SIG-M5 treated with dmso at 0.1 percent for 504 hours (cell line): ENCODE results near the gene CGN.
"Not testable (repeated sequence)": the region's sequence is repeated elsewhere in the genome, so short reads cannot be mapped to it uniquely, and the experiment has no call there.

Experiments
- DNase-seq: peaks from one replicate; lab custom pipeline; 2025; ENCODE audit not compliant: unreplicated experiment; lab: John Stamatoyannopoulos, UW

The CGN gene

DNA sequence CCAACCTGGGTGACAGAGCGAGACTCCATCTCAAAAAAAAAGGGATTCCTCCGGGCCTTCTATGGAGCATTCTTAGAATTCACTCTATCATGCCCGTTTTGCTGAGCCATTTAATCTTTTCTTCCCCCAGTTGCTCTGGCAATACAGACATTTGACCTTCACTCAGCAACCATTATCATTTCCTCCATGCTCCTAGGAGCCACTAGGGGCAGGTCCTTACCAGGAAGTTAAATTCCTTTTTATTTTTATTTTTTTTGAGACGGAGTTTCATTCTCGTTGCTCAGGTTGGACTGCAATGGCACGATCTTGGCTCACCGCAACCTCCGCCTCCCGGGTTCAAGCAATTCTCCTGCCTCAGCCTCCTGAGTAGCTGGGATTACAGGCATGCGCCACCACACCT, 9.7 kb upstream of the CGN start:
- peak; percentile 50 for DNase-seq

DNA sequence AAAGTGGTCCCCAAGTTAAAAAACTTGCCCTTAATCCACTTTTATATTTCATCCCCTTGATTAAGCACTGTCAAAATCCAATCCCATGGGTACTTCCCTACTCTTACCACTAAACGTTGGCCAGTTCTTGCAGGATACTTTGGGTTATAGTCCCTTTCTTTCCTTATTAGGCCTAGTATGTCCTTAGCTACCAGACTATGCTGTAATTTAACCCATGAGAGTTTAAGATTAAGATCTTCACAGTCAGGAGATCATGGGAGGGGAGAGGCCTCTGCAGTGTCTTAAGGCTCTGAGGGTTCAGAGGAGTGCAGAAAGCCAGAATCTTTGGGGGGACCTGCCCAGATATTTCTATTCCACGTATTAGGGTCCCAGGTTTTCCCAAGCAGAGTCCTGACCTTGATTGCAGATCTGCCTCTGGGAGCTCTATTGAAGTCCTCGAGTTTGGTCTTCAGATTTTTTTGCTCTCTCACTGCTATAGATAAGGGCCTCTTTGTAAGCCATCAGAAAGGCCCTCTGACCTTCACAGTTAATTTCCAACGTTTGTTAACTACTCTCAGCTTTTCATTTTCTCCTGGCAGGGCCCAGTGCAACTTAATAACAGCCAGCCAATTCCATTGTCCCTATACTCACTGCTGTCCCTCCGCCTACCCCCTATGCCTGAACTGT, 9.0 kb upstream of the CGN start:
- DNase-seq, result no peak

DNA sequence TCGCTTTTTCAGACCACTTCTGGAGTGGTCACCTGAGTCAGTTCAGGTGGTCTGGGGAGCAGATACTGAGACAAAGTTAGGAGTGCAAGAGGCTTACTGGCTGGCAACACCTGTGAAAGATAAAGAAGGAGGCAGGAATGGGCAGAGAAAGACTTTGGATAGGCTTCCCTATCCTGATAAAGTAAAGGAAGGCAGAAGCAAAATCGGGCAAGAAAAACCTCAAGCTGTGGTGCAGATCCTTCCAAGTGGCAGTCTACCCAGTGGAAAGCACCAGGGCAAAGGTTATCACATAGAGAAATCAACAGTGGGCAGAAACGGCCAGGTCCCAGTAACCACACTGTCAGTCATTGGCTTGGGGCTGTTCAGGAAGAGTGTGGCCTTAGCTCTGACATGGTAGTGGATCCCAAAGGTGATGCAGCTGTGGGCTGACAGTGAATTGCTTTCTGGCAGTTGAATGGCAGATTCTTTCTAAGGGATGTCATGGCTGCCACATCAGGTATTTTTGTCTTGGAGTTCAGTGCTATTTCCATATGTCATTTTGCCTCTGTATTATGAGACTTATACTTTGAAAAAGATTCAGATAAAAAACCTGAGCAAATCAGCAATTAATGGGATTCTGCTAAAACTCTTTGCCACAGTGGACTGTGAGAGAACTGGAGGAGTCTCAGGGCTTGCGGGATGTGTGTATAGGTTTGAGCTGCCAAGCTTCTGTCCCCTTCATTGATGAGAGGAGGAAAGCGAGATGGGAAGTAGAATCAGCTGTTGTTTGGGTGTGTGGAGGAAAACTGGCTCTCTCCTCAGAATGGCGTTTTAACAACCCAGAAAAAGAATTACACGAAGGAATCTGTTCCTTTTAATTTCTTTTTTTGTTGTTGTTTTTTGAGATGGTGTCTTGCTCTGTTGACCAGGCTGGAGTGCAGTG, 8.1 kb upstream of the CGN start:
- DNase-seq, result no peak

DNA sequence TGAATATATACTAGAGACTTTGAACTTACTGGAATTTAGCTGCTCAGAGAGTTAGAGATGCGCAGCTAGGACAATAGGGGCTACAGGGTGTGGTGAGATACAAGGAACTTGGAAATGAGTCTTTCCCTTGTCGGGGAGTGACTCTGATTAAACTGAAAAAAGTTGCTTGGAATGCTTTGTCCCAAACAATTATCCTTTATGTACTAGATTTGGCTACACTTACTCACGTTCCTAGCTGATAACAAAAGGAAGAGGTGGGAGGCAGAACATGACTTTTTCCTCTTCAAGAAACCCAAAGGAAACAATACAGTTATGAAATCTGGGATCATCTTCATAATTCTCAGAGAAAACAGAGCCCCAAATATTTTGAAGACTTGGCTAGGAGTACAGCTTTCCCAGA, 6.9 kb upstream of the CGN start:
- DNase-seq, result no peak

DNA sequence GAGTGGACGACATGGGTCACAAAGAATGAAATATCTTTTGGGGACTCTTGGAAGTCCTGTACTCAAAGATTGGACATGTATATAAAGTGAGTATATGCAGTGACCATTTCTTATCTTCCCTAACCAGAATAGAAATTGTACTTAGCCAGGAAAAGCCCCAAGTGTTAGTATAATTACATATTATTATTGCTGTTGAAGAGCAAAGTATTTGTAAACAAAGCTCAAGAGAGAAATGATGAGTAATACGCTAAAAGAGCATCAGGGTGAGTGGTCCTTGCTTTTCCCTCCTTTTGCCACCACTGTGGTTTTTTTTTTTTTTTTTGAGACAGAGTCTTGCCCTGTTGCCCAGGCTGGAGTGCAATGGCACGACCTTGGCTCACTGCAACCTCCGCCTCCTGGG, 6.4 kb upstream of the CGN start:
- DNase-seq, result no peak

DNA sequence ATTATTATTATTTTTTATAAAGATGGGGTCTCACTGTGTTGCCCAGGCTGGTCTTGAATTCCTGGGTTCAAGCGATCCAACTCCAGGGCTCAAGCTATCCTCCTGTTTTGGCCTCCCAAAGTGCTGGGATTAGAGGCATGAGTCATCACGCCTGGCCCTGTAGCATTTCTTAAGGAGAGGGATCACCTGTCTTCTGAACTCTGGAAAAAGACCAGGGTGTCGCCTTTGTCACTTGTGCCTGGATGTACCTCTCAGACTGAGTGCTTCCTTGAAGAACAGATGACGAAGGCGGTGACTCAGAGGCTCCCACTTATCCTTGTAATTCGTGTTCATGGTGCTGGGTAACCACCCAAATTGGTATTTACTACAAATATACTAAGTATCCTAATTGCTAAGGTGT, 2.4 kb upstream of the CGN start:
- peak; percentile 67 for DNase-seq

DNA sequence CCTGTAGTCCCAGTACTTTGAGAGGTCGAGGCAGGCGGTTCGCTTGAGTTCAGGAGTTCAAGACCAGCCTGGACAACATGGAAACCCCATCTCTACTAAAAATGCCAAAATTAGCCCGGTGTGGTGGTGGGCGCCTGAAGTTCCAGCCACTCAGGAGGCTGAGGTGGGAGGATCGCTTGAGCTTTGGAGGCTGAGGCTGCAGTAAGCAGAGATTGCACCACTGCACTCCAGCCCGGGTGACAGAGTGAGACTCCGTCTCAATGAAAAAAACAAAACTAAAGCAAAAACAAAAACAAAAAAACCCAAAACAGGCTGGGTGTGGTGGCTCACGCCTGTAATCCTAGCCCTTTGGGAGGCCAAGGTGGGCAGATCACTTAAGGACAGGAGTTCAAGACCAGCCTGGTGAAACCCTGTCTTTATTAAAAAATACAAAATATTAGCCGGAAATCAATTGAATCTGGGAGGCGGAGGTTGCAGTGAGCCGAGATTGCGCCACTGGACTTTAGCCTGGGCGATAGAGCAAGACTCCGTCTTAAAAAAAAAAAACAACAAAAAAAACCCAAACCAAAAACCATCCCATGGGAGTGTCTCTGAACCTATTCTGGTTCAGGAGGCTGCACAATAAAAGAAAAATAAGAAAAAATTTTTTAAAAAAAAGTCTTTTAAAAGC, 1.7 kb upstream of the CGN start:
- DNase-seq, result no peak

DNA sequence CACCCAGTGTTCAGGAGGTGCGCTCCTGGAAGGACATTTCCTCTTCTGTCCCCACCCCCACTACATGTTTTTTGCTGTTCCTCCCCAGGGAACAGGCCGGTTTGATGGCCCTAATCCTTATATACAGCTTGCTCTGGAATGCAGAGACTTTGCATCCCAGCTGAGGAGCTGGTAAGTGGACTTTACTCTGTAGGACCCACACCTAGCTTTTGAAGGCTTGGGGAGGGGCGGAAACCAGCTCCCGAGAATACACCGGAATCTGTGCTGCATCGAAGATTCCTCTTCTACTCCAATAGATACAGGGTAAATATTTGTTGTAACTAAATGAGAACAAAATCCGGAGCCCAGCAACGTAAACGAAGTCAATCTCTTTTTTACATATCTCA, 1.2 kb upstream of the CGN start:
- no peak for DNase-seq

DNA sequence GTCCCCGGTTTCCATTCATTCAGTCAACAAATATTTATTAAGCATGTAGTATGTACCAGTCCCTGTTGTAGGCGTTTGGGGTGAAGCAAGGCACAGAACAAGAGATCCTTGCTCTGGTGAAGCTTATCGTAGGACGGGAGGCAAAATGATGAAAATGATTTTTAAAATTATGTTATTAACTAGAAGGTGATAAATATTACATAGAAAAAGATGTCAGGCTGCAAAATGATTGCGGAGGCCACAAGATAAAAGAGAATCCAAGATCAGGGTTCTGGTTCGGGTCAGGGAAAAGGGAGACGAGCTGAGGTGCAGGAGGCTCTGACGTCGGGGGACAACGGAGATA, 602 bp upstream of the CGN start:
- no peak for DNase-seq

DNA sequence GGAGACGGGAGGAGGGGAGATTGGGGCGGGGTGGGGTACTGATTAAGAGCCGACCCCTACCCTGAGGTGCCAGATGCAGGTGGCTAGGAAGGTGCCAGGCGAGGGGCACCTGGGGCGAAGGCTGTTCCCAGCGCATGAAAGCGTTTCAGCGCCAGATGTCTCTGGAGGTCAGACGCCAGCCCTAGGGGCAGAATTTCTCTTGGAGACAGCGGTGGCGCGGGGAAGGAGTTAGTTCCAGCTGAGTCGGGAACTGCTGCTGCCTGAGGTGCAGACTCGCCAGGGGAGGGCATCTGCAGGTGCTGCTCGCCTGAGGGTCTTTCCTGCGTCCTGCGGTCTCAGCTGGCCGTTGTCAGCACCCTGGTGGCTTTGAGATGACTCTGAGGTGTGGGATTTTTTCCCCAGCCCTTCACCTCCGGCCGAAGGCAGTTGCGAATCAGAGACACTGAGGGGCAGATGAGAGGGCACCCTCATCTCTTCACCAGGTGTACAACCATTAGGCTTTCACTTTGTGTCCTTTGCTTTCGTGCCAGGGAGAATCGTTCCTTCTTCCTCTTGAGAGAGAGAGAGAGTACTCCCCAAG, 539 bp downstream of the CGN start:
- peak; percentile 50 for DNase-seq

DNA sequence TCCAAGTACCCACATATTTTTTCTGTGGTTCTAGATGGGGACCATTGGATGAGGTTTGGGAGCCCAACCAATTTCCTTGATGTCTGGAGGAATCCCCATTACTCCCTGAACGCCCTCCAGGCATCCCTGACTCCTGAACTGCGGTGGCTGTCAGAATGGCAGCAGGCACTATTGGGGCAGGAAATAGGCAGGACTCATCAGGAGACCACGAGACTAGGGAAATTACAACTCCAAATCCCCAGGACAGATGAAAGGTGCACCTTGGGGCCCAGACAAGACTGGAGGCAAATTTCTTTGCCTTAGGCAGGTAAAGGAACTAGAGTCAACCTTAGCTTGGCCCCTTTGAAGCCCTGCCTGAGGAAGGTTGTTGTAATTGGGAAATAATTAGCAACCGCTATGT, 1.1 kb downstream of the CGN start:
- DNase-seq, result no peak

DNA sequence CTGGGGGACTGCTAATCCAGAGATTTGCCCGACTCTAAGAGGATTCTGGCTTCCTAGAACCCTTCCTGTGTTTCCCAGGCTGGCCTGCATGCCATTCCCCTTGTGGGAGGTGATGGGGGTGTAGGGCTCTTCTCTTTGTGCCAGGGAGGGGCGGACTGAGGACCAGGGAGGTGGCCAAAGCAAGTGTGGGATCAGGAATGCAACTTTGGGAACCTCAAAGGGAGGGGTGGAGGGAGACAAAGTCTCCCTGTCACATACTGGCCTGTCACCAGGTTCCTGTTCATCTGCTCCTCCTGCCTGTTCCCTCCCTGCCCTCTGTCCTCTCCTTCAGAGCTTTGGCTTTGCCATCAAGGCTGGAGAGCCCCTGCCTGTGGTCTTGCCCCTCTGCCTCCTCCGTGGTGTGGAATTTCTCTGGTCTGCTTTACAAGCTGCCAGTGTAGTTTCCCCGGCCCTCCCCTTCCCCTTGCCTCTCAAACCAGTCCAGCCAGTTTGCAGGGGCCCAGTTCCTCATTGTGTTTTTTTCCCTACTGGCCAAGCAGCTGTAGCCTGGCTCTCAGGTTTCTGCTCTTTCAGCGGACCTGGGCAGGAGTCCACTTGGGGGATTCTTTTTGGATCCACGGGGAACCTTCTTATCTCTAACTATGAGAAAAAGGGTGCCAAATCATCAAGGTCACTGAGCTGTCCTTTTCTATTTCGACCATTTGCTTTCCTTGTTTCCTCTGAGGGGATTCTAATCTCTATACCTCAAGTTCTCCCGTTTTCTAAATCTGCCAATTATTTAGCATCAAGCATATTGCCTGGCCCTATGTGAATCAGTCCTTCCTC, 1.8 kb downstream of the CGN start:
- peak; percentile 78 for DNase-seq

DNA sequence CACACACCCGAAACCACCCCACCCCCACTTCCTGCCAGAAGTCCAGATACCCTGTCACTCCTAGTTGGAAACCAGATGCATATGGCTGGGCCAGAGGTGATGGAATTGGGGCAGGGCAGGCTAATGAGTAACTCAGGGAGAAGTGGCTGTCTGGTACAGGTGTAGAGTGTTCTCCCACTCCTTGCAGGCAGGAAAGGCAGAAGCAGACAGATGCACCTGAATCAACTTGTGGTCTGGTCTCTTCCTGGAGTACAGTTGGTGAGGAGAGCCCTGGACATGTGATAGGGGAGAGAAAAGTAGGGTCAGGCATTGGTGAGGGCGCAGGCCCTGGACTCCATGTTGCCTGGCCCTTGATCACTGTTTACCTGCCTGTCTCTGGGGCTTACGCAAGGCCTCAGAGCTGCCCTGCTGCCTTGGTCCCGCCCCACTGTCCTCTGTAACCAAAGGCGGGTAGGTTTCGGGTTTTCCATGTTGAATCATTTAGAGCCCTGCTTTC, 2.5 kb downstream of the CGN start:
- DNase-seq, result no peak

DNA sequence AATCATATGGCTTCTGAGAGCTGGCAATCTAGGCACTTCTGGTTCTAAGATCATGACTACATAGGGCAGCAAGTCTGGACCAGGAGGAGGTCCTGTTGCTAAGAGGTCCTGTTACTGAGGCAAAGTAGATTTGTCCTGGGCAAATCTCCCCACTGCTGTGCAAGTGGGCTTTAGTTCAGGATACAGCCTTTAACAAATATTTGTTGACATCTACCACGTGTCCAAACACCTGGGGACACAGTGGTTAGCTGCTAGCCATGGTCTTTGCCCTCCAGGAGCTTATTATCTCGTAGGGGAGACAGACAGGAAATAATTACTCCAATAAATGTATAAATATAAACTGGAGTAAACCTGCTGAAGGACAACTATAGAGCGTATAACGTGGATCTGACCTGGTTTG, 3.2 kb downstream of the CGN start:
- DNase-seq, result no peak

DNA sequence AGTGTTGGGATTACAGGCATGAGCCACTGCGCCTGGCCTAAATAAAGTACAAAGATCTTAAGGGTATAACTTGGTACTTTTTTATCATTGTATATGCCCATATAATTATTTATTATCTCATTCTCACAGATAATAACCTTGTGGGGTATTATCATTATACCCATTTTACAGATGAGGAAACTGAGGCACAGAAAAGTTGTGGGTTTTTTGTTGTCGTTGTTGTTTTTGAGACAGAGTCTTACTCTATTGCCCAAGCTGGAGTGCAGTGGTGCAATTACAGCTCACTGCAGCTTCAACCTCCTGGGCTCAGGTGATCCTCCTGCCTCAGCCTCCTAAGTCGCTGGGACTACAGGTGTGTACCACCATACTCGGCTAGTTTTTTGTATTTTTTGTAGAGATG, 4.1 kb downstream of the CGN start:
- no peak for DNase-seq

DNA sequence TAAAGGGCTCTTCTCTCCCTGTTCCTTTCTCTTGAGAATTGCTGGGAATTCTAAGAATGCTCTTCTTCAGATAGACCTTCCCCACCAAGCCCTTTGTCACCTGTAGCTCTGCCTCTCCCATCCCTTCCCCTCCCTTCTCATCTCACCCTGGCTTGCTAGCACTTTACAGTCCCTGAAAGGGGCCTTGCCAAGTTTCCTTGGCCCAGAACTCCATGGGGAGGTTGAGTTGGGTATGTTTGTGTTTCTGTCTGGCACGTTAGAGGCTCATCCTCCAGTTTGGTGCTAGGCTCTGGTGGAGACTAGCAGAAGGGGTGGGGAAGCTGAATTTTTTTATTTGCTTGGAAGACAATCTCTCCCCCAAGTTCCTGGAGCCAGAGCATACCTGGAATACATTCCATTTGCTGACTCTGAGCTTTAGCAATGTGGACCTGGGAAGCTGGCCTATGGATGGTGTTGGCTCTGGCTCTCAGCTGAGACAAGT, 4.9 kb downstream of the CGN start:
- peak; percentile 23 for DNase-seq

DNA sequence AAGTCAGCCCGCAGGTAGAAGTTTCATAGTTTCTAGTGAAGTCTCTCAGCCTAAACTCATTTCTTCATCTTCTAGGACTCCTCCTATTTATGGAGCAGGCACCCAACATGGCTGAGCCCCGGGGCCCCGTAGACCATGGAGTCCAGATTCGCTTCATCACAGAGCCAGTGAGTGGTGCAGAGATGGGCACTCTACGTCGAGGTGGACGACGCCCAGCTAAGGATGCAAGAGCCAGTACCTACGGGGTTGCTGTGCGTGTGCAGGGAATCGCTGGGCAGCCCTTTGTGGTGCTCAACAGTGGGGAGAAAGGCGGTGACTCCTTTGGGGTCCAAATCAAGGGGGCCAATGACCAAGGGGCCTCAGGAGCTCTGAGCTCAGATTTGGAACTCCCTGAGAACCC, 7.2 kb downstream of the CGN start:
- no peak for DNase-seq

DNA sequence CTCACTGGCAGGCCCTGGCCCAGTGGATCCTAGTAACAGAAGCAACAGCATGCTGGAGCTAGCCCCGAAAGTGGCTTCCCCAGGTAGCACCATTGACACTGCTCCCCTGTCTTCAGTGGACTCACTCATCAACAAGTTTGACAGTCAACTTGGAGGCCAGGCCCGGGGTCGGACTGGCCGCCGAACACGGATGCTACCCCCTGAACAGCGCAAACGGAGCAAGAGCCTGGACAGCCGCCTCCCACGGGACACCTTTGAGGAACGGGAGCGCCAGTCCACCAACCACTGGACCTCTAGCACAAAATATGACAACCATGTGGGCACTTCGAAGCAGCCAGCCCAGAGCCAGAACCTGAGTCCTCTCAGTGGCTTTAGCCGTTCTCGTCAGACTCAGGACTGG, 7.7 kb downstream of the CGN start:
- no peak for DNase-seq

DNA sequence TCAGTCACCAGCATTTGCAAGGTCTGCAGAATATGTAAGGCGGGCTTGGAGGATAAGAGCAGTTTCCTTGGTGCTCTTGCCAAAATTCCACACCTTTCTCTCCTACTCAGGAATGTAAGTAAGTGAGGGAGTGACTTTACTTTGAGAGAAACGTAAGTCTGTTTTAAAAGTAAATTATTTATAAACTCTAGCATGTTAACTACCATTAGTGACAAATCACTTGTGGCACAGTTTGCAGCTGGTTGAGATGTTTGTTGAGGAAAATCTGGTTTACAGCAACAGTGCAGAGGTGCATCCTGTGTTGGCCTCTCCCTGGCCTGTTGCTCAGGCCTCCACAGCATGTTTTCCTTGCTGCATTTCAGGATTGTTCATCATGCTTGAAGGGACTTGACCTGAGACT, 8.5 kb downstream of the CGN start:
- DNase-seq, result no peak

DNA sequence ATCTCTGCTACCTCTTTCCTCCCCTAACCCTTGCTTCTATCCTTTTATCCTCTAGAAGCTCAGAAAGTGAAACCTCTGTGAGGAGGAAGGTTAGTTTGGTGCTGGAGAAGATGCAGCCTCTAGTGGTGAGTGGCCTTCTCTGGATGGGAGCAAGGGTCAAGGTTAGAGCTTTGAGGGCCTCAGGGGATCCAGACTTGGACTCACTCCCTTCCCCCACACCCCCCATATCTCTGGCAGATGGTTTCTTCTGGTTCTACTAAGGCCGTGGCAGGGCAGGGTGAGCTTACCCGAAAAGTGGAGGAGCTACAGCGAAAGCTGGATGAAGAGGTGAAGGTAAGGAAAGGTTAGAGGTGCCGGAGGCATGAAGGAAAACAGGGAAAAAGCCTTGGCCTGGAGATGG, 9.2 kb downstream of the CGN start:
- DNase-seq, result no peak

DNA sequence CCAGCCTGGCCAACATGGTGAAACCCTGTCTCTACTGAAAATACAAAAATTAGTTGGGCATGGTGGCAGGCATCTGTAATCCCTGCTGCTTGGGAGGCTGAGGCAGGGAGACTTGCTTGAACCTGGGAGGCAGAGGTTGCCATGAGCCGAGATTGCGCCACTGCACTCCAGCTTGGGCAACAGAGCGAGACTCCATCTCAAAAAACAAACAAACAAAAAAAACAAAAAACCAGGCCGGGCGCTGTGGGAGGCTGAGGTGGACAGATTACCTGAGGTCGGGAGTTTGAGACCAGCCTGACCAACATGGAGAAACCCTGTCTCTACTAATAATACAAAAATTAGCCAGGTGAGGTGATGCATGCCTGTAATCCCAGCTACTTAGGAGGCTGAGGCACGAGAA, 11.2 kb downstream of the CGN start:
- not testable (repeated sequence) for DNase-seq
